Measurements from ENCODE around the gene AGPAT3.

DNA sequence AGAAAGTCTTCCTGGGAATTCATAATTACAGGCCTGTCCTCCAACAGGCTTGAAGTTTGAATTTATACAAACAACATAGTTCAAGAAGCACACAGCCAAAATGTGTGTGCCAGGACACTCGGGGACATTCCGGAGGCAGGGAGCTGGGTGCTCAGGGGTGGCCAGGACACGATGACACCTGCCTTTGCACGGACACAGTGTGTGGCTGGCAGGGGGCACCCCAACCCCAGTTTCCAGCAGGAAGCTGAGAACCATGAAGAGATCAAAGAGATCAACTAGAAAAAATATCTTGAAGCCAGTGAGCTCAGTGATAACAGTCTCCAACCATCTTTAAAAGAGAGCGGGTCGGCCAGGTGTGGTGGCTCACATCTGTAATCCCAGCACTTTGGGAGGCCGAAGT lies 114.6 kb downstream of the AGPAT3 start:
- TF ChIP-seq, protein P1, sequence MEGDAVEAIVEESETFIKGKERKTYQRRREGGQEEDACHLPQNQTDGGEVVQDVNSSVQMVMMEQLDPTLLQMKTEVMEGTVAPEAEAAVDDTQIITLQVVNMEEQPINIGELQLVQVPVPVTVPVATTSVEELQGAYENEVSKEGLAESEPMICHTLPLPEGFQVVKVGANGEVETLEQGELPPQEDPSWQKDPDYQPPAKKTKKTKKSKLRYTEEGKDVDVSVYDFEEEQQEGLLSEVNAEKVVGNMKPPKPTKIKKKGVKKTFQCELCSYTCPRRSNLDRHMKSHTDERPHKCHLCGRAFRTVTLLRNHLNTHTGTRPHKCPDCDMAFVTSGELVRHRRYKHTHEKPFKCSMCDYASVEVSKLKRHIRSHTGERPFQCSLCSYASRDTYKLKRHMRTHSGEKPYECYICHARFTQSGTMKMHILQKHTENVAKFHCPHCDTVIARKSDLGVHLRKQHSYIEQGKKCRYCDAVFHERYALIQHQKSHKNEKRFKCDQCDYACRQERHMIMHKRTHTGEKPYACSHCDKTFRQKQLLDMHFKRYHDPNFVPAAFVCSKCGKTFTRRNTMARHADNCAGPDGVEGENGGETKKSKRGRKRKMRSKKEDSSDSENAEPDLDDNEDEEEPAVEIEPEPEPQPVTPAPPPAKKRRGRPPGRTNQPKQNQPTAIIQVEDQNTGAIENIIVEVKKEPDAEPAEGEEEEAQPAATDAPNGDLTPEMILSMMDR (IDR thresholded peaks at IDR 0.05) = no peak
- TF ChIP-seq EZH2 (IDR thresholded peaks at IDR 0.05) (no peak), EZH2phosphoT487 (IDR thresholded peaks at IDR 0.05) (no peak)
